Cardiac fibroblast (primary cell): ENCODE measurements around the gene LAMC1.

ENCODE experiments used
- DNase-seq, 2 donors: peaks; one replicate each; pipeline versions ENCODE4 v3.0.0 to v3.0.0-alpha.2; 2010; ENCODE audit warnings: low read depth in 2 of 2
- H3K4me3 ChIP-seq, 2 donors: replicated peaks in 1 of 2; 1 replicate in 1 of 2; 2 replicates in 1 of 2; pipeline ENCODE4 v1.5.1; 2011; ENCODE audit warnings: low read depth in 2 of 2, low read length in 2 of 2, mild to moderate bottlenecking in 2 of 2, moderate library complexity in 1 of 2
- CTCF ChIP-seq: IDR thresholded peaks from one replicate; pipeline ENCODE4 v1.5.1; 2011; ENCODE audit warnings: low read depth, mild to moderate bottlenecking, low read length, inconsistent platforms

Gene LAMC1

GRCh38 chr1:183019860-183020259, 3.4 kb upstream of the LAMC1 start:
- peak; percentile 31 for TF ChIP-seq CTCF
- no peak overlapping the region for H3K4me3 ChIP-seq
- DNase-seq: peak; percentile 61 to 71

GRCh38 chr1:183021405-183022201, 1.6 kb upstream of the LAMC1 start:
- peak overlapping the region; percentile 61 to 71 for H3K4me3 ChIP-seq
- DNase-seq: no peak
- TF ChIP-seq CTCF: no peak

DNA sequence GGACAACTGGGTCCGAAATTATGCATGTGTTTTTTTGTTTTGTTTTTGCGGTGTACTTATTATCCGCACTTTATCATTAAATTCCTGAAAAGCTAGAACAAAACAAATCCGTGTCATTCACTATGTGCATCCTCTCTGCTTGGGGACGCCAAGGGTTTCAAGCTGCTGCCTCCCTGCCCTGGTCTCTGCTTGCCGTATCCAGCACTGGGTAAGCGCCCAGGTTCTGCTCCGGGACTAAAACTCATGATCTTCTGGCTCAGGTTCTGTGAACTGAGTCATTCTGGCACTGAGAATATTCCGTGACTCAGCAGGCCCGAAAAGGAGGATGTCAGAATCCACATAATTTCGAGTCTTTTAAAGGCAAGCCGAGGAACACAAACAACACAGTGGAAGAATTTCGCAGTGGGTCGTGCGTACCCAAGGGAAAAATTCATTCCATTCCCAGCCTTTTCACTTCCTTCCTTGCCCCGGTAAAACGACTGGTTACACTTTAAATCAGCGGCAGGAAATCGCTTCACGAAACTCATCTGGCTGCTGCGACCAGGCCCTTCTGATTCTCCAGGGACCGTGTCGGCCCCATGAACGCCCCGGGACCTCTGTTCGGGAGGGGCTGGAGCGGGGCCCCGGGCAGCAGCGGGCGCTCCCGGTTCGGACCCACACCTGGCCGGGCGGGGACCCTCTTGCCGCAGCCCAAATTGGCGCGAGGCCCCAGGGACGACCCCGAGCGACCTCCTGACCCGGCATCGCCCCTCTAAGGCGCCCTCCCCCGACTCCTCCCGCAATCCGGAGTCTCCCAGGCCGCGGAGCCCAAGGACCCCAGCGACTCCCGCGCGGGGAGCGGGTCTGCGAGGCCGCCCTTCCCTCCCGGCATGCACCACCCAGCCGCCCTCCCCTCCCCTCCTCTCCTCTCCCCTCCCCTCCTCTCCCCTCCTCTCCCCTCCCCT, 746 bp upstream of the LAMC1 start:
- peak overlapping the region; percentile 61 to 71 for H3K4me3 ChIP-seq
- no peak for TF ChIP-seq CTCF
- peak; percentile 99 for DNase-seq

GRCh38 chr1:183023601-183024316, 539 bp downstream of the LAMC1 start:
- TF ChIP-seq CTCF: peak; percentile 54
- H3K4me3 ChIP-seq: peak overlapping the region; percentile 62 to 94
- DNase-seq: peak; percentile 58 to 61

DNA sequence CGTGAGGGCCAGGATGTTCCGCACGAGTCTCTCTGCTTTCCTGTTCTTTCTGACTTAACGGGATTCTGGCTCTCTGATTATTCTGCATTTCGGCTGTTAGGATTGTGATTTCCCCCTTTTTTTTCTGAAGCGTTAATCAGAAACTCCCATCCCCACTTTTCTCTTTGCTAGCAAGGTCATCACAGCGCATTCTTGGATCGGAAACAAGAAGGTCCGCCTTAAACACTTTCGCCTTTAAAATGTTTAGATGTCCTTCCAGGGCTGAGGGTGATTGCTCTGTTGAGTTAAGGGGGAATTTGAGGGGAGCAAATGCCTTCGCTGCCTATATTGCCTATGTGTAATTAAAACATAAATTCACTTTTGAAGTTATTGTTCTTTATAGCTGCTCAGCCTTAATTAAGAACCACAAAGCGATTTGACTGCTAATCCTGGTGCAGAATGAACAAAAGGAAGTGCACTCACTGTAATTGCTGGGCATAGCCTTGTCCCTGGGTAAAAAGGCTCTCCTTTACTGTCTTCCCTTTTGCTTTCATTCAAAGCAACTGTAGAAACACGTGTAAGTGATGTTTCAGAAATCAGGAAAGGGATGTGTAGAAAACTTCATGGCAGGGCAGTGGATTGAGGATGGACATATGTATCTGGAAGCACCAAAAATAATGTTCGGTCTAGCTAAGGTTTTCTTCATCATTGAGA, 1.2 kb downstream of the LAMC1 start:
- DNase-seq: peak in 1 of 2 donors; percentile 46

More for the DNA sequence above, 1.2 kb downstream of the LAMC1 start:
- peak overlapping the region; percentile 62 to 94 for H3K4me3 ChIP-seq
- no peak for TF ChIP-seq CTCF
